ENCODE data around the gene HS6ST2.

DNA sequence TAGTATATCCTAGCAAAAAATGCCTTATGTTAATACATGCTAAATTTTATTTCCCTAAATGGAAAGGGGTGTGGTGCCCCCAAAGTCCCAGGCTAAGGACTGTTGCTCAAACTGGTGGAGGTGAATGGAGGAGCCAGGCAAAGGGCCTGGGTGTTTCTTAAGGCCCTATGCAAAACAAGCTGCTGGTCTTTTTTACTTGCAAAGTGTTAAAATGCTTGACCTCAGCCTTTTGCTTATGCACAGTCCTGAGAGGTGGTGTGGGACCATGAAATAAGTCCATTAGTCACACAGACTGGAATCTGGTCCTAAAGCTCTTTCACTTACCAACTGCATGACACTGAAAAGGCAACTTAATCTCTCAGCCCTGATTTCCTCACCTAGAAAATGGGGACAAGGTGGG, 246.1 kb downstream of the HS6ST2 start:
- TF ChIP-seq, protein P1, sequence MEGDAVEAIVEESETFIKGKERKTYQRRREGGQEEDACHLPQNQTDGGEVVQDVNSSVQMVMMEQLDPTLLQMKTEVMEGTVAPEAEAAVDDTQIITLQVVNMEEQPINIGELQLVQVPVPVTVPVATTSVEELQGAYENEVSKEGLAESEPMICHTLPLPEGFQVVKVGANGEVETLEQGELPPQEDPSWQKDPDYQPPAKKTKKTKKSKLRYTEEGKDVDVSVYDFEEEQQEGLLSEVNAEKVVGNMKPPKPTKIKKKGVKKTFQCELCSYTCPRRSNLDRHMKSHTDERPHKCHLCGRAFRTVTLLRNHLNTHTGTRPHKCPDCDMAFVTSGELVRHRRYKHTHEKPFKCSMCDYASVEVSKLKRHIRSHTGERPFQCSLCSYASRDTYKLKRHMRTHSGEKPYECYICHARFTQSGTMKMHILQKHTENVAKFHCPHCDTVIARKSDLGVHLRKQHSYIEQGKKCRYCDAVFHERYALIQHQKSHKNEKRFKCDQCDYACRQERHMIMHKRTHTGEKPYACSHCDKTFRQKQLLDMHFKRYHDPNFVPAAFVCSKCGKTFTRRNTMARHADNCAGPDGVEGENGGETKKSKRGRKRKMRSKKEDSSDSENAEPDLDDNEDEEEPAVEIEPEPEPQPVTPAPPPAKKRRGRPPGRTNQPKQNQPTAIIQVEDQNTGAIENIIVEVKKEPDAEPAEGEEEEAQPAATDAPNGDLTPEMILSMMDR (IDR thresholded peaks at IDR 0.05; ENCODE audit: low read length): no peak
- no peak for TF ChIP-seq EZH2 (optimal IDR thresholded peaks at IDR 0.05; ENCODE audit: low read depth, low read length)
- TF ChIP-seq EZH2phosphoT487 (IDR thresholded peaks at IDR 0.05; ENCODE audit: low read length): no peak

Measured in MM.1S (cell line).